HL-60/S4 treated with retinoic acid at 250 ng/mL for 4 days and 3 days (cell line): ENCODE results near the gene RIC3.

ENCODE experiments used
- in situ Hi-C: fragments of 300-500 bp; cut with MboI; formaldehyde crosslinking; loops from 2 replicates; pipeline ENCODE4 v1.7.0; 2022; ENCODE audit warnings: low sequenced_read_pairs

Gene RIC3

GRCh38 chr11:8090756-8091155 lies 78.1 kb downstream of the RIC3 start:
- in situ Hi-C loops = no loop called here

GRCh38 chr11:8089791-8090510 lies 78.9 kb downstream of the RIC3 start:
- in situ Hi-C loops = no loop called here

GRCh38 chr11:8087756-8088155 lies 81.1 kb downstream of the RIC3 start:
- in situ Hi-C loops = no loop called here

GRCh38 chr11:8087185-8087584 lies 81.6 kb downstream of the RIC3 start:
- in situ Hi-C loops = no loop called here

GRCh38 chr11:8086571-8086970 lies 82.3 kb downstream of the RIC3 start:
- in situ Hi-C loops = no loop called here

GRCh38 chr11:8086001-8086479 lies 82.8 kb downstream of the RIC3 start:
- in situ Hi-C loops = no loop called here

- in situ Hi-C loops = no loop called here
Measured at GRCh38 chr11:8085011-8085645, 83.7 kb downstream of the RIC3 start.

GRCh38 chr11:8084352-8084751 lies 84.5 kb downstream of the RIC3 start:
- in situ Hi-C loops = no loop called here

GRCh38 chr11:8083871-8084281 lies 84.9 kb downstream of the RIC3 start:
- in situ Hi-C loops = no loop called here

- in situ Hi-C loops = no loop called here
Measured at GRCh38 chr11:8083088-8083395, 85.8 kb downstream of the RIC3 start.

GRCh38 chr11:8082391-8083087 lies 86.3 kb downstream of the RIC3 start:
- in situ Hi-C loops = no loop called here

GRCh38 chr11:8081591-8082250 lies 87.1 kb downstream of the RIC3 start:
- in situ Hi-C loops = no loop called here

GRCh38 chr11:8080674-8081590 lies 87.9 kb downstream of the RIC3 start, which contains the start of gene TUB:
TUB (plus strand) TSS chr11:8081211; CDS start chr11:8081511, 300 bp downstream.
- in situ Hi-C loops = no loop called here

GRCh38 chr11:8080069-8080670 lies 88.7 kb downstream of the RIC3 start:
- in situ Hi-C loops = no loop called here

- in situ Hi-C loops = no loop called here
Measured at GRCh38 chr11:8079111-8079675, 89.6 kb downstream of the RIC3 start.

- in situ Hi-C loops = no loop called here
Measured at GRCh38 chr11:8075119-8075726, 93.6 kb downstream of the RIC3 start.

- in situ Hi-C loops = no loop called here
Measured at GRCh38 chr11:8071616-8072581, 96.9 kb downstream of the RIC3 start.
